IPS-NIHi11 (cell line): ENCODE data around the gene KRTAP10-6.
"Not testable (repeated sequence)": the region's sequence is repeated elsewhere in the genome, so short reads cannot be mapped to it uniquely, and the experiment has no call there.

ENCODE experiments used
- DNase-seq: peaks from one replicate; pipeline ENCODE4 v3.0.0; 2012; ENCODE audit warnings: mixed read lengths, low spot score

The KRTAP10-6 gene, protein sequence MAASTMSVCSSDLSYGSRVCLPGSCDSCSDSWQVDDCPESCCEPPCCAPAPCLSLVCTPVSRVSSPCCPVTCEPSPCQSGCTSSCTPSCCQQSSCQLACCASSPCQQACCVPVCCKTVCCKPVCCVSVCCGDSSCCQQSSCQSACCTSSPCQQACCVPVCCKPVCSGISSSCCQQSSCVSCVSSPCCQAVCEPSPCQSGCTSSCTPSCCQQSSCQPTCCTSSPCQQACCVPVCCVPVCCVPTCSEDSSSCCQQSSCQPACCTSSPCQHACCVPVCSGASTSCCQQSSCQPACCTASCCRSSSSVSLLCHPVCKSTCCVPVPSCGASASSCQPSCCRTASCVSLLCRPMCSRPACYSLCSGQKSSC

DNA sequence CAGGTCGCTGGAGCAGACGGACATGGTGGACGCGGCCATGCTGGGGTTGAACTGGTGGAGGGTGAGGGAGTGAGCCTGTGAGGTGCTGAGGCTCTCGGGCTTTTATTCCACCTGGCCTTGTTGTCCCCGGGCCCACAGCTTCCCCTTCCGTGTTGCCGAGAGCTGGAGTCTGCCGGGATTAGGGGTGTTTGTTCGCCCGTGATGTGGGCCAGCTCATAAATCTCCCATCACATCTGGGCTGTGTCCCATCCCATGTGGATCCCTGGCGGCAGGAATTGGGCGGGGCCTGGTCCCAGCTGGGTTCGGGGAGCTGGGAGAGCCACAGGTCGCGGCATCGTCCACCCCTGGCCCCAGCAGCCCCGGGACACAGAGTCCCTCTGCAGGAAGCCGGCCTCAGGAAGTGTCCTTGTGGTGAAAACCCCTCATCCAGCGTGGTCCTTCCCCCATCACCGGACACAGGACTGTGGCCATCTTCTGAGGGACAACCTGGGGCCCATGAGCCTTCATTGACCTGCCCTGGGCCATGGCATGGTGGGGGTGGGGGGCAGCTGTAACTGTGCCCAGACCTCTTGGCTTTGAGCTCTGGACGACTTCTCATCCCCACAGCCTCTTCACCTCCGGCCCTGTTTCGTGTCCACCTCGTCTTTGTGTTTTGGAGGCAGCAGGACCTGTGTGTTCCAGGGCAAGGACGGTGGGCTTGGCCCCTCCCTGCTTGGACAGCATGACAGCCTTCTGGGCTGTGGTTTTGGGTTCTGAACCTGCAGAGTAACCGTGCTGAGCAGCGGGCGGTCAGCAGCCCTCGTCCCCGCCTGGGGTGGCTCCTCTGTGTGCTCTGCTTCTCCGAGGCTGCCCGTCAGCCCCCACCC lies at the start of gene KRTAP10-6:
TSS of gene KRTAP10-6 (minus strand) at position 60 of the 866 bp plus-strand sequence. CDS start at position 39, 21 bp downstream.
- no peak for DNase-seq

GRCh38 chr21:44640761-44641160 lies 48.5 kb upstream of the KRTAP10-6 start:
- no peak for DNase-seq

GRCh38 chr21:44639331-44639655 lies 47.0 kb upstream of the KRTAP10-6 start:
- no peak for DNase-seq

- DNase-seq = not testable (repeated sequence)
Observed at GRCh38 chr21:44638506-44639330, 46.4 kb upstream of the KRTAP10-6 start.

DNA sequence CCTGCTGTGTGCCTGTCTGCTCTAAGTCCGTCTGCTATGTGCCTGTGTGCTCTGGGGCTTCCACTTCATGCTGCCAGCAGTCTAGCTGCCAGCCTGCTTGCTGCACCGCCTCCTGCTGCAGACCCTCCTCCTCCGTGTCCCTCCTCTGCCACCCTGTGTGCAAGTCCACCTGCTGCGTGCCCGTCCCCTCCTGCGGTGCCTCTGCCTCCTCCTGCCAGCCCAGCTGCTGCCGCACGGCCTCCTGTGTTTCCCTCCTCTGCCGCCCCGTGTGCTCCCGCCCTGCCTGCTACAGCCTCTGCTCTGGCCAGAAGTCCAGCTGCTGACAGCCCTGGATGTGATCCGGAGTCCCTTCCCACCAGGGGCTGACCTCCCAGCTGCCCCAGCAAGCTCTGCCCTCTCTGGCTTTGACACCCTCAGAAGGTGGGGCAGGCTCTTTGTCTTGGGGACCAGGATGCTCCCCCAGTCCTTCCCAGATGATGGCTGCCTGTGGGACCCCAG lies 45.6 kb upstream of the KRTAP10-6 start:
- DNase-seq = not testable (repeated sequence)

DNA sequence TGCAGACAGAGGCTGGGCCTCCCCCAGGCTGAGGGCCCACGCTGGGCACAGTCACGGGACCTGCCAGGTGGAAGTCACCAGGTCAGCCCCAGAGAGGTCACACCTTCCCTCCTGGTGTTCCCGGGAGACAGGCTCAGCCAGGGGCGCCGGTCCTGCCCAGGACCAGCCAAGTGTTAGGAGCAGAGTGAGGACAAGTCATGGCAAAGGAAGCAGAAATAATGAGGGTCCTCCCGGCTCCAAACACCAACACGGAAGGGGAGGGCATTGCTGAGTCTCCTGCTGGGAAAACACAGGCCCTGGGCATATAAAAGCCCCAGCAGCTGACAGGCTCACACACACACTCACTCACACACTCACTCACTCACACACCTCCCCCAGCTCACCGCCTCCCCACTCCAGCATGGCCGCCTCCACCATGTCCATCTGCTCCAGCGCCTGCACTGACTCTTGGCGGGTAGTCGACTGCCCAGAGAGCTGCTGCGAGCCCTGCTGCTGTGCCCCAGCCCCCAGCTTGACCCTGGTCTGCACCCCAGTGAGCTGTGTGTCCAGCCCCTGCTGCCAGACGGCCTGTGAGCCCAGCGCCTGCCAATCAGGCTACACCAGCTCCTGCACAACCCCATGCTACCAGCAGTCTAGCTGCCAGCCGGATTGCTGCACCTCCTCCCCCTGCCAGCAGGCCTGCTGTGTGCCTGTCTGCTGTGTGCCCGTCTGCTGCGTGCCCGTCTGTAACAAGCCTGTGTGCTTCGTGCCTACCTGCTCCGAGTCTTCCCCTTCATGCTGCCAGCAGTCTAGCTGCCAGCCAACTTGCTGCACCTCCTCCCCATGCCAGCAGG lies 44.9 kb upstream of the KRTAP10-6 start, which contains the start of gene KRTAP10-10:
TSS of gene KRTAP10-10 (plus strand) at position 339 of the 833 bp plus-strand sequence. CDS start at position 401, 62 bp downstream.
- DNase-seq = no peak

- DNase-seq = no peak
Observed at GRCh38 chr21:44636209-44637017, 44.1 kb upstream of the KRTAP10-6 start.

- no peak for DNase-seq
Observed at GRCh38 chr21:44632067-44632466, 39.8 kb upstream of the KRTAP10-6 start.

- no peak for DNase-seq
Observed at GRCh38 chr21:44630440-44630839, 38.1 kb upstream of the KRTAP10-6 start.

DNA sequence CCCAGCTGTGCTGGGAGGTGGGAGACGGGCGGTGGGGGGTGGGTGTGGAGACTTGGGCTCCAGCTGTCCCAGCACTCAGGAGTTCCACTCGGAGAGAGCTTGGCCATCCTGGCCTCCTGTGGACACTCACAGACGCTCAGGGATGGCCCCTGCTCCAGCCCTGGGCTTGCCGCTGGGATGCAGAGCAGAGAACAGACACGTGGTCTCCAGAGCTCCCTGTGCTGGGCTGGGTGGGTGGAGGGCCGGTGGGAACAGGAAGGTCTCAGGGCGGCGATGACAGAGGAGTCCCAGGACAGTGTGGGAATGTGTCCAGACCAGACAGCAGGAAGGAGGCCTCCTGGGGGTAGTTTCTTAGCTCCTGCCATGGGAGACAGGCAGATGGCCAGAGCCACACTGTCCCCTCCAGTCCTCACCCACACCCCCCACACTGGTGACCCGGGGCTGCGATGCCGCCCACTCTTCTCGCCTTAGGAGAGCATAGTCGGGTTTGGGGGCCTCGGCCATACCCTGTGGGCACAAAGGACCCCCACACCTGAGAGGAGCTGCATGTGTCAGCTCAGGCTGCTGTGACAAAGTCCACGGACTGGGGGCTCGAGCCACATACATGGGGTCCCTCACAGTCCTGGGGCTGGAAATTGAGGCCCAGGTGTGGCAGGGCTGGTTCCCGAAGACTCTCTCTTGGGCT lies 36.5 kb upstream of the KRTAP10-6 start:
- DNase-seq = no peak

GRCh38 chr21:44627831-44628233 lies 35.5 kb upstream of the KRTAP10-6 start:
- not testable (repeated sequence) for DNase-seq

DNA sequence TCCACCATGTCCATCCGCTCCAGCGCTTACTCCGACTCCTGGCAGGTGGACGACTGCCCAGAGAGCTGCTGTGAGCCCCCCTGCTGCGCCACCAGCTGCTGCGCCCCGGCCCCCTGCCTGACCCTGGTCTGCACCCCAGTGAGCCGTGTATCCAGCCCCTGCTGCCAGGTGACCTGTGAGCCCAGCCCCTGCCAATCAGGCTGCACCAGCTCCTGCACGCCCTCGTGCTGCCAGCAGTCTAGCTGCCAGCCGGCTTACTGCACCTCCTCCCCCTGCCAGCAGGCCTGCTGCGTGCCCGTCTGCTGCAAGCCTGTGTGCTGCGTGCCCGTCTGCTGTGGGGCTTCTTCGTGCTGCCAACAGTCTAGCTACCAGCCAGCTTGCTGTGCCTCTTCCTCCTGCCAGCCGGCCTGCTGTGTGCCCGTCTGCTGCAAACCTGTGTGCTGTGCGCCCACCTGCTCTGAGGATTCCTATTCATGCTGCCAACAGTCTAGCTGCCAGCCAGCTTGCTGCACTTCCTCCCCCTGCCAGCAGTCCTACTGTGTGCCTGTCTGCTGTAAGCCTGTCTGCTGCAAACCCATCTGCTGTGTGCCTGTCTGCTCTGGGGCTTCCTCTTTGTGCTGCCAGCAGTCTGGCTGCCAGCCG lies 35.0 kb upstream of the KRTAP10-6 start:
- DNase-seq = not testable (repeated sequence)

- DNase-seq = no peak
Observed at GRCh38 chr21:44626673-44627143, 34.4 kb upstream of the KRTAP10-6 start, which contains the start of gene KRTAP10-9. Gene KRTAP10-9, plus strand, starts transcription at chr21:44627093. Its CDS starts 79 bp downstream, at chr21:44627172.

DNA sequence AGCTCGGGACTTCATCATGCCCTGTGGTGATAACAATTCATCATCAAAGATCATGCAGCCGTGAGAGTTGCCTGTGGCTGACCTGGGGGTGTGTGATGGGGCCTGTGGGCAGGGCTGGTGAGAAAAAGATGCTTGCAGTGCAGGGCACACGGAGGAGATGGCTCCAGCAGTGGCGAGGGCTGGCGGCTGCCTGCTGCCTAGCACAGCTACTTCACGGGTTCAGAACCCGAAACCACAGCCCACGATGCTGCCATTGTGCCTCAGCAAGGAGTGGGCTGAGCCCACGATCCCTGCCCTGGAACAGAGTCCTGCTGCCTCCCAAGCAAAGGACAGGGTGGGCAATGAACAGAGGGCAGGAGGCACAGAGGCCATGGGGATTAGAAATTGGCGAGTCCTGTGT lies 34.0 kb upstream of the KRTAP10-6 start:
- DNase-seq = no peak

DNA sequence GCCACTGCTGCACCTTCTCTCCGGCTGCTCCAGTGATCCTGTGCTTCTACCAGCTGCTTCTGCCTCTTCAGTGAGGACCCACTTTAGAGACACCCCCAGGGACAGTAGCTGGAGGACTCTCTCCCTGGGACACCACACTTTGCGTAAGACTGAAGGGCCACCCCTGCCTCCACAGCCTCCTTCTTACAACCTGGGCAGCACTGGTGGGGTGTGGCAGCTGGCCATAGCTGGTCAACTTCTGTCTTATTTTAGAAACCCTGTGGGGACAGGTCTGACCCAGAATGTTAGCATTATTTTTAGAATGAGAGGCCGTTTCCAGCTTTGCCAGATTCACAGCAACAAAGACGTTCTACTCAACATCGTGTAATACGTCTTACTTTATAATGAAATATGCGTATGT lies 33.5 kb upstream of the KRTAP10-6 start:
- DNase-seq = no peak

DNA sequence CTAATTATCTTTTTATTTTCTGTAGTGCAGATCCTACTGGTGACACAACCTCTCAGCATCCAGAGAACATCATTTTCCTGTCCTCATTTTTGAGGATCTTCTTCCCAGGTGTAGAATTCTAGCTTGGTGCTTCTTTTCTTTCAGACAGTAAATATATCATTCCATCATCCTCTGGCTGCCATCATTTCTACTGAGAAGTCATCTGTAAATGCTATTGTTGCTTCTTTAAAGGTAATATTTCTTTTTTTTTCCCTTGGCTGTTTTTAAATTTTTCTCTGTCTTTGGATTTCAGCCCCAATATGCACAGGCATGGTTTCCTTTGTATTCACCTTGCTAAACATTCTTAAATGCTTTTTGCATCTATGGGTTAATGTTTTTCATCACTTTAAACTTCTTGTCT lies 31.3 kb upstream of the KRTAP10-6 start:
- no peak for DNase-seq

DNA sequence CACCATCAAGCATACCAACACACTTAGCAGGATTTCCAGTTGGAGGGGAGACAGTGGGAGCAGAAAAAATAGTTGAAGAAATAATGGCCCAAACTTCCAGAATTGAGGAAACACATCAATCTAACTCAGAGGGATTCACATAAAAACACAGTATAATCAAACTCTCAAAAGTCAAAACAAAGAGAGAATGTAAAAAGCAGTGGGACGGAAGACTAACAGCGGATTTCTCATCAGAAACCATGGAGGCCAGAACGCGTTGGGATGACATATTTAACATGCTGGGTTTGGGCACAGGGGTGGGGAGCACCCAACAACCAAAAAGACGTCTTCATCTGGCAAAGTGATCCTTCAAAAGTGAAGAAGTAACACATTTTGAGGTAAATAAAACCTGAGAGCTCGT lies 27.6 kb upstream of the KRTAP10-6 start:
- no peak for DNase-seq

GRCh38 chr21:44618909-44619308 lies 26.6 kb upstream of the KRTAP10-6 start:
- no peak for DNase-seq

DNA sequence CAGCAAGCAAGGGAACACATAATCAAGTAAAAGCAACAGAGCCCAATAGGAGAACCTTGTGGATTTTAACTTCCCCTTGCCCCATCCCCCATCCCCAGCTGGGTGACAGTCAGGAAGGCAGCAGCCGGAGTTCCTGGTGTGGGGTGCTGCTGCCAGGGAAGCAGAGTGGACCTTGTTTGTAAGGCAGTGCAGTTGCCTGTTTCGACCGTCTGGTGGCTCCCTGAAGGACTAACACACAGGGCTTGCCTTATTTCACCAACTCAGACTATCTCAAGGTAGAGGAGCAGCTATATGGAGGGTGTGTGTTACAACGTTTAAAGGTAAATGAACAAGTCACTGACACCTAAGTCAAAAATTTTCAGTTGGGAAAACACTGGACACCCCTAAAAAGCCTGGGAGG lies 26.2 kb upstream of the KRTAP10-6 start:
- DNase-seq = peak; percentile 51
